NT2/D1 (cell line): ENCODE data around the gene MEST.
"Not testable (repeated sequence)": the region's sequence is repeated elsewhere in the genome, so short reads cannot be mapped to it uniquely, and the experiment has no call there.

ENCODE experiments used
- DNase-seq: peaks from one replicate; pipeline ENCODE4 v3.0.0-alpha.2; 2011; ENCODE audit warnings: low read depth, low spot score
- H3K27me3 ChIP-seq: 2 replicates; pipeline ENCODE4 v1.6.0; 2011; ENCODE audit warnings: mild to moderate bottlenecking; ENCODE audit not compliant: insufficient read length, insufficient read depth
- H3K36me3 ChIP-seq: 2 replicates; pipeline ENCODE4 v1.6.1; 2011; ENCODE audit warnings: mild to moderate bottlenecking, low read length, mixed read lengths; ENCODE audit not compliant: insufficient read depth, insufficient read length
- H3K4me1 ChIP-seq: 2 replicates; pipeline ENCODE4 v1.5.1; 2011; ENCODE audit not compliant: insufficient read depth, insufficient read length
- H3K4me3 ChIP-seq: 2 replicates; pipeline ENCODE4 v1.5.1; 2011; ENCODE audit warnings: low read depth; ENCODE audit not compliant: insufficient read length
- H3K9ac ChIP-seq: 2 replicates; pipeline ENCODE4 v1.6.0; 2011; ENCODE audit warnings: low read depth; ENCODE audit not compliant: insufficient read length
- H3K9me3 ChIP-seq: 2 replicates; pipeline ENCODE4 v1.5.1; 2011; ENCODE audit warnings: mild to moderate bottlenecking, low read length; ENCODE audit not compliant: insufficient read depth
- SUZ12 ChIP-seq: IDR thresholded peaks from 2 replicates; pipeline ENCODE4 v1.6.1; 2011; ENCODE audit not compliant: insufficient read length, insufficient read depth; ENCODE audit errors: extremely low read depth
- YY1 ChIP-seq: IDR thresholded peaks from 2 replicates; pipeline ENCODE4 v1.6.1; 2011; ENCODE audit not compliant: insufficient read length, insufficient read depth
- ZNF274 ChIP-seq: IDR thresholded peaks from 2 replicates; pipeline ENCODE4 v1.6.1; 2011; ENCODE audit warnings: mild to moderate bottlenecking, low read depth, low read length

MEST gene

DNA sequence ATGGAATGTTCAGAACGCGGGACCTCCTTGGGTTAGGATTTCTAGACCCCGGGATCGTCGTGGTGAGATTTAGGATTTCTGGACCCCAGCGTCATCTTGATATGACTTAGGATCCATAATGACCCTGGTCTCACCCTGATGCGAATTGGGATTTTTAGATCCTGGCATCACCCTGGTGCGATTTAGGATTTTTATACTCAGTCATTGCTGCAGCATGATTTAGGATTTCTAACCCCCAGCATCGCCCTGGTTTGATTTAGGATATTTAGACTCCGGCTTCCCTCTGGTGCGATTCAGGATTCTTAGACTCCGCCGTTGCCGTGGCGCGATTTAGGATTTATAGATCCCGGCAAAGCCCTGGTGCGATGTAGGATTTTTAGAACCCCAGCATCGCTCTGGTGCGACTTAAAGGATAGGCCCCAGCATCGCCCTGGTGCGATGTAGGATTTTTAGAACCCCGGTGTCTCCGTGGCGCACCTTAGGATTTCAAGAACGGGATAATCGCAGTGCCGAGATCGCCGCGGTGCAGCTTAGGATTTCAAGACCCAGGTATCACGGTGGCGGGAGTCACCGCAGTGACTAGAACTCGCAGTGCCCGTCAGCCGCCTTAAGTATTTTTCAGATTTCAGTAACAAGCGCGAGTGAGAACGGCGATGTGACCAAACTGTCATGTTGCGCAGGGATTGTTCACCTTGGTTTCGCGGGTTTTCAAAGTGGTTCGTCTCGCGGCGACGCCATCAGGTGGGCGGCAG lies 814 bp downstream of the MEST start:
- Histone ChIP-seq H3K4me3 (peak overlapping the region; percentile 39), H3K36me3 (peaks cover 13% of the 10 kb centered on the region), H3K27me3 (peaks cover 55% of the 10 kb centered on the region), H3K4me1 (no peaks in the 10 kb centered on the region), H3K9ac (peak overlapping the region; percentile 80), H3K9me3 (no peaks in the 10 kb centered on the region)
- no peak for DNase-seq
- no peak for TF ChIP-seq YY1
- peak; percentile 60 for TF ChIP-seq SUZ12

DNA sequence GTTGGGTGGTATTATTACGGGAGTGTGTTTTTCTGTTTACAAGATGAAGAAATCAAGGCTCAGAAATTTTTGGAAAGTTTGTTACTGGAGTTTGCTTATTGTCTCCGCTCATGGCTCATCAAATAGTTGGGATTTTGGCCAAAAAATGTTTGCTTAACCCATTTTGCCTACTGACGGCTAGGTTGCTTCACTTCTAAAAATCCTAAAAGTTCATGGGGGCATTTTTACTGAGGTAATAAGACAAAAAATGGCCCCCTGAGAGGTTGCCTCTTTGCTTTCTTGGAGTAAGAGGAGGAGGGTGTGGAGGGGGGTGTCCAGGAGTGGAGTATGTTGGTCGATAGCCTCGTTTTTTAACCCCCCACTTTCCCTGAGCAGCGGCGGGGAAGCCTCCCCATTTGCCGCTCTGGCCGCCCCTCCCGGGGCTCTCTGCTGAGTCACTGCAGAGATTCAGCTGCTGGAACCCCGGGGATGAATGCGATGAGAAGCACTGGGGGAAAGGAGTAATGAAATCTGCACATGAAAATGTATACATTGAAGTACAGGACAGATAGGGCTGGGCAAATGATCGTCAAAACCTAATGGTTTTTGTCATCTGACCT lies 1.5 kb downstream of the MEST start:
- Histone ChIP-seq H3K36me3 (peaks cover 20% of the 10 kb centered on the region), H3K4me1 (no peaks in the 10 kb centered on the region), H3K9ac (peak overlapping the region; percentile 80), H3K4me3 (peak overlapping the region; percentile 39), H3K27me3 (peaks cover 55% of the 10 kb centered on the region), H3K9me3 (no peaks in the 10 kb centered on the region)
- DNase-seq, result no peak
- TF ChIP-seq YY1, result no peak
- TF ChIP-seq SUZ12, result no peak
- no peak for TF ChIP-seq ZNF274

DNA sequence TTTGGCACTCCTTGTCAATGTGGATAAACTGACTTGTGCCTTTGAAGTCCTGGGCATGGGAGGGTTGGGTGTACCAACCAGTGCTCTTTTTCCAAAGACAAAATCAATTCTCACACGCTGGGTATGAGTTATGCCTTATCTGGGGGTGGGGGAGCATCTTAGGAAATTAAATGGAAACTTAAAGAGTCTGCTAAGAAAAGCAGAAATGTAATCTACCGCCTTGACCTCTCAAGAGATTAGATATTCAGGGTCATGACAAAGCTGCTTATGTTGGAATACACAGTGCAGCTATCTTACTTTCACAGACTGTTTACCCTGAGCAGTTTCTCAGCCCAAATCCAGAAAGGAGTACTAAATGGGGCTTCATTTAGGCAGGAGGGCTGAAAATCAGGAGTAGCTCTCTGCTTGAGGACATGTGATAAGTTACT lies 2.6 kb downstream of the MEST start:
- no peak overlapping the region for H3K9ac ChIP-seq
- no peak overlapping the region for H3K4me3 ChIP-seq
- H3K4me1 ChIP-seq, result no peaks in the 10 kb centered on the region
- H3K9me3 ChIP-seq, result no peaks in the 10 kb centered on the region
- peaks cover 30% of the 10 kb centered on the region for H3K36me3 ChIP-seq
- no peak for TF ChIP-seq SUZ12
- no peak for TF ChIP-seq ZNF274
- TF ChIP-seq YY1, result no peak
- DNase-seq, result no peak
- H3K27me3 ChIP-seq, result peaks cover 51% of the 10 kb centered on the region

GRCh38 chr7:130500463-130500862 lies 8.6 kb downstream of the MEST start:
- Histone ChIP-seq H3K36me3 (peaks cover 72% of the 10 kb centered on the region), H3K9ac (no peak overlapping the region), H3K4me1 (no peaks in the 10 kb centered on the region), H3K4me3 (no peak overlapping the region), H3K27me3 (no peaks in the 10 kb centered on the region), H3K9me3 (no peaks in the 10 kb centered on the region)
- TF ChIP-seq YY1 (no peak), ZNF274 (no peak), SUZ12 (no peak)
- DNase-seq, result no peak

GRCh38 chr7:130500910-130501309 lies 9.0 kb downstream of the MEST start:
- Histone ChIP-seq H3K9me3 (no peaks in the 10 kb centered on the region), H3K4me1 (no peaks in the 10 kb centered on the region), H3K9ac (no peak overlapping the region), H3K4me3 (no peak overlapping the region), H3K27me3 (no peaks in the 10 kb centered on the region), H3K36me3 (peaks cover 71% of the 10 kb centered on the region)
- no peak for TF ChIP-seq SUZ12
- TF ChIP-seq YY1, result no peak
- no peak for TF ChIP-seq ZNF274
- DNase-seq, result no peak

DNA sequence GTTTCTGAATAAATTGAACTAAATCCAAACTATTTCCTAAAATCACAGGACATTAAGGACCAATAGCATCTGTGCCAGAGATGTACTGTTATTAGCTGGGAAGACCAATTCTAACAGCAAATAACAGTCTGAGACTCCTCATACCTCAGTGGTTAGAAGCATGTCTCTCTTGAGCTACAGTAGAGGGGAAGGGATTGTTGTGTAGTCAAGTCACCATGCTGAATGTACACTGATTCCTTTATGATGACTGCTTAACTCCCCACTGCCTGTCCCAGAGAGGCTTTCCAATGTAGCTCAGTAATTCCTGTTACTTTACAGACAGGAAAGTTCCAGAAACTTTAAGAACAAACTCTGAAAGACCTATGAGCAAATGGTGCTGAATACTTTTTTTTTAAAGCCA lies 13.9 kb downstream of the MEST start:
- Histone ChIP-seq H3K4me1 (no peaks in the 10 kb centered on the region), H3K9me3 (no peaks in the 10 kb centered on the region), H3K27me3 (no peaks in the 10 kb centered on the region), H3K9ac (no peak overlapping the region), H3K4me3 (no peak overlapping the region), H3K36me3 (peaks cover 58% of the 10 kb centered on the region)
- no peak for TF ChIP-seq SUZ12
- no peak for DNase-seq

- Histone ChIP-seq H3K36me3 (peaks cover 53% of the 10 kb centered on the region), H3K4me3 (no peak overlapping the region)
- TF ChIP-seq SUZ12, result no peak
- no peak for TF ChIP-seq YY1
- no peak for TF ChIP-seq ZNF274
Observed at GRCh38 chr7:130506358-130506757, 14.5 kb downstream of the MEST start.

GRCh38 chr7:130512038-130512437 lies 20.2 kb downstream of the MEST start:
- not testable (repeated sequence) for H3K27me3 ChIP-seq, H3K9me3 ChIP-seq, H3K4me3 ChIP-seq, DNase-seq, H3K4me1 ChIP-seq, H3K9ac ChIP-seq
- H3K36me3 ChIP-seq, result peaks cover 19% of the 10 kb centered on the region

More at GRCh38 chr7:130506358-130506757, 14.5 kb downstream of the MEST start:
- Histone ChIP-seq H3K9ac (no peak overlapping the region), H3K4me1 (no peaks in the 10 kb centered on the region), H3K27me3 (no peaks in the 10 kb centered on the region), H3K9me3 (no peaks in the 10 kb centered on the region)
- DNase-seq, result no peak
